ENCODE results near the gene SNX3.

SNX3 gene

DNA sequence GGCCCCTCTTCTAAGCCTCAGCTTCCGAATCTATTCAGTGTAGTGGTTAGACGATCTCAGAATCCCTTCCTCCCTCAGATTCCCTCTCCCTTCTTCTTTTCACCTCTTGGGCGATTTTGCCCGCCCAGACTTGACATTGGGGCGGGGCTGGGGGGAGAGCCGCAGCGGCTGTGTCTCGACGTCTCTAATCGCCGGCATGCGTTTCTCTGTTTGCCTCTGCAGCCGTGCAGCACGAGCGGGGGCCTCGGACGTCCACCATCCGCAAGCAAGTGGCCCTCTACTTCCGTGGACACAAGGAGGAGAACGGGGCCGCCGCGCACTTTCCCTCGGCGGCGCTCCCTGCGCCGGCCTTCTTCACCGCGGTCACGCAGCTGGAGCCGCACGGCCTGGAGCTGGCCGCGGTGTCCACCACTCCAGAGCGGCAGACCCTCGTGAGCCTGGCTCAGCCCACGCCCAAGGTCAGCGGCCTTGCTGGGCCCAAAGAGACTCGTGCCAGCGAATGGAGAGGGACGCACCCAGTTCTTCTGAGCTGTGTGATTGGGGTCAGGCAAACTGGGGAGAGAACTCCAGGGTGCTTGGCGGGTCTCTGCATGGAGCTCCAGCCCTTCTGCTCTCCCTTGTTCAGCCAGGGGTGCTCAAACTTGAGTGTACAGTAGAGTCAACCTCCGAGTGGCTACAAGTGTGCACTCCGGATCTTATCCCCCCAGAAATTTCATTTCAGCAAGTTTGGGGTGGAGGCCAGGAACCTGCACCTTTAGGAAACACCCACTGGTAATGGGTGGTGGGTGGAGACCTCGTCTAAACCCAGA lies 84.4 kb downstream of the SNX3 start:
- H3K27ac ChIP-seq (ENCODE audit: low read depth, low read length) = no peak overlapping the region
- no peaks in the 10 kb centered on the region for H3K9me3 ChIP-seq (ENCODE audit: low read length)
- peaks cover 65 to 72% of the 10 kb centered on the region in 2 donors for H3K27me3 ChIP-seq (ENCODE audit: control insufficient read depth in 1 of 2, insufficient read depth in 2 of 2, low read length in 2 of 2)
- H3K4me1 ChIP-seq (ENCODE audit: insufficient read depth, low read length) = peaks cover 8% of the 10 kb centered on the region
- no peak overlapping the region for H3K4me3 ChIP-seq (ENCODE audit: low read depth in 1 of 2, low read length in 2 of 2)
- H3K36me3 ChIP-seq (ENCODE audit: insufficient read depth, low read length) = no peaks in the 10 kb centered on the region
- no peak overlapping the region for H3K9ac ChIP-seq (ENCODE audit: low read length)

GRCh38 chr6:108175592-108176279 lies 85.1 kb downstream of the SNX3 start:
- no peak overlapping the region for H3K27ac ChIP-seq (ENCODE audit: low read depth, low read length)
- no peak overlapping the region for H3K9ac ChIP-seq (ENCODE audit: low read length)
- no peak overlapping the region for H3K4me3 ChIP-seq (ENCODE audit: low read depth in 1 of 2, low read length in 2 of 2)
- peaks cover 72 to 80% of the 10 kb centered on the region in 2 donors for H3K27me3 ChIP-seq (ENCODE audit: control insufficient read depth in 1 of 2, insufficient read depth in 2 of 2, low read length in 2 of 2)
- no peaks in the 10 kb centered on the region for H3K36me3 ChIP-seq (ENCODE audit: insufficient read depth, low read length)
- H3K9me3 ChIP-seq (ENCODE audit: low read length) = no peaks in the 10 kb centered on the region
- peaks cover 8% of the 10 kb centered on the region for H3K4me1 ChIP-seq (ENCODE audit: insufficient read depth, low read length)

DNA sequence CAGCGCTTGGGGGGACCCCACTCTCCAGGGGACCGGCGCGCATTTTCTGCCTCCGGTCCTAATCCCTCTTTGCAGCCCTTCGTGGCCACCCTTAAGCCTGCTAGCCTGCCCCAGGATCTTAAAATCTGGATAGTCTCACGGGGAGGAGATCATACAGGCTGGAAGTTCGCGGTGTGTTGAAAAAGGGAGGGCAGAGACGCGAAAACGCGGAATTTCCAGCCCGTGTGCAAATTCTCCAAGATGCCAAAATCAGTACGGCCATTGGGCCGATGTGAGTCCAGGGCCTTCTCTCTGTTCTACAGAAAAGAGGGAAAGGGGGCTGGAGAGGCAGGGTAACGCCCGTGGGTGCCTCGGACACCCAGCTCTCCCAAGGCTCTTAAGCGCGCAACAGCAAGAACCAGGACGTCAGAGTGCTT lies 85.7 kb downstream of the SNX3 start:
- H3K36me3 ChIP-seq (ENCODE audit: insufficient read depth, low read length) = no peaks in the 10 kb centered on the region
- peaks cover 78 to 85% of the 10 kb centered on the region in 2 donors for H3K27me3 ChIP-seq (ENCODE audit: control insufficient read depth in 1 of 2, insufficient read depth in 2 of 2, low read length in 2 of 2)
- H3K4me1 ChIP-seq (ENCODE audit: insufficient read depth, low read length) = peaks cover 8% of the 10 kb centered on the region
- H3K9me3 ChIP-seq (ENCODE audit: low read length) = no peaks in the 10 kb centered on the region
- H3K9ac ChIP-seq (ENCODE audit: low read length) = no peak overlapping the region
- H3K27ac ChIP-seq (ENCODE audit: low read depth, low read length) = no peak overlapping the region
- H3K4me3 ChIP-seq (ENCODE audit: low read depth in 1 of 2, low read length in 2 of 2) = no peak overlapping the region

DNA sequence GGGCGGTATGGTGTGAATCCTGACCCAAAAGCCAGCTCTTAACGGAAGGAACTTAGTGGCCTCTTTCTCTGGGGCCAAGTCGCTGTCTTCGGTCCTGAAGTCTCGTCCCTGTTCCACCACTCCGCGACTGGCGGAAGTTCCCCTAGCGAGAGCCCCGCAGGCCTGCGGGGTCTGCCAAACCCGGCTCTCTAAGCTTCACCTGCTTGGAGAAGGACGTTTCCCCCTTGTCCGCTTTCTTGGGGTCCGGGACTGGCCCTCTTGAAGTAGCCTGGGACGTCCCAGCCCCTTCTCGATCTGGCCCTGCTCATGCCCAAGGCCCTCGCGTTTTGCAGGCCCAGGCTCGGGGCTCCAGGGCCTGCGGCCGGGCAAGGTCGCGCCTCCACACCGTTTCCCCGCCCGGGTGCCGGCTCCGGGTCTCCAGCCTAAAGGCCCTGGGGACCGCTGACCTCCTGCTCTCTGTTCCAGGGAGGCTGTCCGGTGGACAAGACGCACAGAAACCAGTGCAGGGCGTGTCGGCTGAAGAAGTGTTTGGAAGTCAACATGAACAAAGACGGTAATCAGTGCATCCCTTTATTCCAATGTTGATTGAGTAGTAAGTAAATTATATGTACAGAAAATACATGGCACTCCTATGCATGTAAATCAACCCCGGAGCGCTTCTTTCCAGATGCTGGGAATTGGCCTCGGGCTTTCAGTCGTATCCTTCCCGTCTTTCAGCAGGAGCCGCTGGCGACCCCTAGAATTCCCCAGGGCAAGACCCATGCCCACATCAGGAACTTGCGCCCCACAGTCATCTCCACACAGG lies 86.3 kb downstream of the SNX3 start:
- Histone ChIP-seq H3K27me3 (ENCODE audit: control insufficient read depth in 1 of 2, insufficient read depth in 2 of 2, low read length in 2 of 2) (peaks cover 78 to 87% of the 10 kb centered on the region in 2 donors), H3K9me3 (ENCODE audit: low read length) (no peaks in the 10 kb centered on the region), H3K9ac (ENCODE audit: low read length) (no peak overlapping the region), H3K27ac (ENCODE audit: low read depth, low read length) (no peak overlapping the region), H3K36me3 (ENCODE audit: insufficient read depth, low read length) (no peaks in the 10 kb centered on the region), H3K4me3 (ENCODE audit: low read depth in 1 of 2, low read length in 2 of 2) (no peak overlapping the region), H3K4me1 (ENCODE audit: insufficient read depth, low read length) (peaks cover 8% of the 10 kb centered on the region)

- H3K27ac ChIP-seq (ENCODE audit: low read depth, low read length) = no peak overlapping the region
- no peak overlapping the region for H3K9ac ChIP-seq (ENCODE audit: low read length)
- no peaks in the 10 kb centered on the region for H3K36me3 ChIP-seq (ENCODE audit: insufficient read depth, low read length)
- no peaks in the 10 kb centered on the region for H3K9me3 ChIP-seq (ENCODE audit: low read length)
- H3K4me3 ChIP-seq (ENCODE audit: low read depth in 1 of 2, low read length in 2 of 2) = no peak overlapping the region
- peaks cover 26% of the 10 kb centered on the region for H3K4me1 ChIP-seq (ENCODE audit: insufficient read depth, low read length)
- peaks cover 96 to 98% of the 10 kb centered on the region in 2 donors for H3K27me3 ChIP-seq (ENCODE audit: control insufficient read depth in 1 of 2, insufficient read depth in 2 of 2, low read length in 2 of 2)
Measured at GRCh38 chr6:108171918-108172516, 88.8 kb downstream of the SNX3 start.

GRCh38 chr6:108171291-108171917 lies 89.4 kb downstream of the SNX3 start:
- Histone ChIP-seq H3K27me3 (ENCODE audit: control insufficient read depth in 1 of 2, insufficient read depth in 2 of 2, low read length in 2 of 2) (peaks cover 96 to 98% of the 10 kb centered on the region in 2 donors), H3K27ac (ENCODE audit: low read depth, low read length) (no peak overlapping the region), H3K36me3 (ENCODE audit: insufficient read depth, low read length) (no peaks in the 10 kb centered on the region), H3K9me3 (ENCODE audit: low read length) (no peaks in the 10 kb centered on the region), H3K9ac (ENCODE audit: low read length) (no peak overlapping the region), H3K4me1 (ENCODE audit: insufficient read depth, low read length) (peaks cover 28% of the 10 kb centered on the region), H3K4me3 (ENCODE audit: low read depth in 1 of 2, low read length in 2 of 2) (no peak overlapping the region)

- H3K9ac ChIP-seq (ENCODE audit: low read length) = no peak overlapping the region
- H3K4me3 ChIP-seq (ENCODE audit: low read depth in 1 of 2, low read length in 2 of 2) = no peak overlapping the region
- no peaks in the 10 kb centered on the region for H3K9me3 ChIP-seq (ENCODE audit: low read length)
- peaks cover 96 to 98% of the 10 kb centered on the region in 2 donors for H3K27me3 ChIP-seq (ENCODE audit: control insufficient read depth in 1 of 2, insufficient read depth in 2 of 2, low read length in 2 of 2)
- H3K4me1 ChIP-seq (ENCODE audit: insufficient read depth, low read length) = peaks cover 29% of the 10 kb centered on the region
- H3K36me3 ChIP-seq (ENCODE audit: insufficient read depth, low read length) = no peaks in the 10 kb centered on the region
- no peak overlapping the region for H3K27ac ChIP-seq (ENCODE audit: low read depth, low read length)
Measured at GRCh38 chr6:108170332-108171290, 90.2 kb downstream of the SNX3 start.

DNA sequence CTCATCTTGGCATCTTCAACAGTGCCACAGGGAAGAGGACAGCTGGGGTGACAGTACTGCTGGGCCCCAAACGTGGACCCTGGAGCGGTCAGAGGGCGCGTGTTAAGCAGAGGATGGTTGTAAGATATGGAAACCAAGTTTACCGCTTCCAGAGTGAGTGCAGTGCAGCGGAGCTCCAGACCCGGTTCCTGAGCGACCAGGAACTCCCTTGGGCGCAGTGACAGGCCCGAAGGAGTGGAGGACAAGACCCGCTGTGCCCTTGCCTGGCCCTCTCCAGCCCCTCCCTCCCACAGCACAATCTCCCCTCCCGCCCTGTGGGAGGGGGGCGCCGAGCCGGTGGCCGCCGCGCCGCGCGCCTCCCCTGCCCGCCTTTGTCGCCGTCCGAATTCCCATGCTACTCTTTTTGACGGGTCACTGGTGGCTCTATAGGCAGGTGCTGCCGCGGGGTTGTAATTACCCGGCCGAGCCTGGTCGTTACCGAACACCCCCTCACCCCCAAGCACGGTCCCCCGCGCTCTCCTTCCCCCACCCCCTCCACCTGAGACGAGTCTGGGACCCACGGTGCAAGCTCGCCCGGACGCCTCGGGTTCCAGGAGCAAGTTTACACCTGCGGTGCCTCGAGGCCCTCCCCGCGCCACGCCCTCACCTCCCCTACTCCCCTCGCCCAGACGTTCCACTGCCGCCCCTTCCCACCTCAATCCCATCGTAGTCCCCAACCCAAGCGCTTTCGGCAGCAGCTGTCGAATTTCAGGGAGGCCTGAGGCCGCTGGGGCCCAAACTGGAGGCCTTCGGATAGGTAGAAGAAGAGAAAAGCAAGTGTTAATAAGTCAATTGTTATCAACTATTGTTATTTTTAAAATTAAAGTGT lies 91.1 kb downstream of the SNX3 start:
- H3K4me3 ChIP-seq (ENCODE audit: low read depth in 1 of 2, low read length in 2 of 2) = no peak overlapping the region

DNA sequence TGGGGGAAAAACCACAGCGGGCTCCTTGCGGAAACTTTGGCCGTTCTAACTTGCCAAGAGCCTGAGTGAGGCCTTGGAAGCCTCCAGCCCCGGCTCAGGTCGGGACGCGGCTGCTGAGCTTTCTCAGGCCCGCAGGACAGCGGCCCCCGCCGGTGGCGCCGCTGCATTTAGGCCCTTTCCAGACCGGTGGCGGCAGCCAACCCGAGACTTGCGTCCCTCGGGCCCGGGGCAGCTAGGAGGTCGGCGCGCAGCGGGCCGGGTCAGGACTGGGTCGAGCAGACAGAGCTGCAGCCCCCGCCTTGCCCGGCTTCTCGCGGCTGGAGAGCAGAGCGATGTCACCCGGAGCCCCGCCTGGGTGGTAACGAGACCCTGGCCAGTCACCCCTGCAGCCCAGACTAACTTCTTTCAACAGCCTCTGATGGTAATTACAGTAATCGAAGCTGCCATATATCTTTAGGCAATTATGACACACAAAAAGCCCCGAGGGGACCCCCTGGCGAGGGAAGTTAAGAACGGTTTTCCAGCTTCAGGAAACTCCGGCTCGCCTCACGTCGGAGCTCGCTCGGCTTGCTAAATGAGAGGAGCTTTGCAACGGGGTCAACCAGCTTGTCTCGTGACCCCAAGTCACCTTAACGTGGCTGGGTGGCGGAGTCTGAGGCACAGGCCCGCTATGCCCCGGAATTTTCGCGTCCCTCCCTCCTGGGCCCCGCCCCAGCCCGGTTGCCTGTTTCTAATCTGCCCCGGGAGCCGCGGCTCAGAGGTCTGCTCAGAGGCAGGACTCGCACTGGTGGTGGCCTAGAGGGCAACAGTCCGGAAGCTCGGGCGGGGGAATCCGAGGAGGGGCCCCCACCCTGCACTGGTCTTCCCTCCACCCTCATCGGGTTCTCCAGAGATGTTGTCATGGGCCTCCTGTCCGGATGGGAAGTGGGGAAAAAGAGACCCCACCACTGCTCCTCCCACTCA lies 92.1 kb downstream of the SNX3 start:
- no peak overlapping the region for H3K9ac ChIP-seq (ENCODE audit: low read length)
- peak overlapping the region in 1 of 2 donors; percentile 45 for H3K4me3 ChIP-seq (ENCODE audit: low read depth in 1 of 2, low read length in 2 of 2)
- no peaks in the 10 kb centered on the region for H3K9me3 ChIP-seq (ENCODE audit: low read length)
- H3K27ac ChIP-seq (ENCODE audit: low read depth, low read length) = no peak overlapping the region
- H3K36me3 ChIP-seq (ENCODE audit: insufficient read depth, low read length) = no peaks in the 10 kb centered on the region
- H3K27me3 ChIP-seq (ENCODE audit: control insufficient read depth in 1 of 2, insufficient read depth in 2 of 2, low read length in 2 of 2) = peaks cover 97 to 98% of the 10 kb centered on the region in 2 donors
- H3K4me1 ChIP-seq (ENCODE audit: insufficient read depth, low read length) = peaks cover 43% of the 10 kb centered on the region

More for the DNA sequence above, 91.1 kb downstream of the SNX3 start:
- H3K36me3 ChIP-seq (ENCODE audit: insufficient read depth, low read length) = no peaks in the 10 kb centered on the region
- peaks cover 36% of the 10 kb centered on the region for H3K4me1 ChIP-seq (ENCODE audit: insufficient read depth, low read length)
- H3K27ac ChIP-seq (ENCODE audit: low read depth, low read length) = no peak overlapping the region
- H3K9me3 ChIP-seq (ENCODE audit: low read length) = no peaks in the 10 kb centered on the region
- H3K27me3 ChIP-seq (ENCODE audit: control insufficient read depth in 1 of 2, insufficient read depth in 2 of 2, low read length in 2 of 2) = peaks cover 96 to 98% of the 10 kb centered on the region in 2 donors
- no peak overlapping the region for H3K9ac ChIP-seq (ENCODE audit: low read length)
